ENCODE measurements around the gene SHB. TPM values are rescaled to one million over a fixed set of nuclear protein-coding genes. Genes with fewer than 3 reads are reported as not detected.

The SHB gene
- total and polyA plus RNA-seq, 2 experiments from 2014 or later, result 28.2 to 46.9 TPM

- TF ChIP-seq CTCF (IDR thresholded peaks at IDR 0.05; ENCODE audit: low read depth, low read length), result no peak
- Histone ChIP-seq H3K9me3 (ENCODE audit: low read depth) (no peaks in the 10 kb centered on the region), H3K36me3 (no peaks in the 10 kb centered on the region), H3K4me3 (no peak overlapping the region), H3K4me1 (ENCODE audit: low read depth) (peaks cover 38% of the 10 kb centered on the region), H3K27ac (no peak overlapping the region), H3K27me3 (no peaks in the 10 kb centered on the region)
- DNase-seq (ENCODE audit: low read depth in 1 of 2, low spot score in 1 of 2), result no peak
These were observed 123.0 kb downstream of the SHB start for GRCh38 chr9:37946041-37946440.

GRCh38 chr9:37944671-37945481 lies 124.2 kb downstream of the SHB start:
- TF ChIP-seq CTCF (IDR thresholded peaks at IDR 0.05; ENCODE audit: low read depth, low read length), result no peak
- peaks cover 38% of the 10 kb centered on the region for H3K4me1 ChIP-seq (ENCODE audit: low read depth)

GRCh38 chr9:37944266-37944650 lies 124.8 kb downstream of the SHB start:
- Histone ChIP-seq H3K9me3 (ENCODE audit: low read depth) (no peaks in the 10 kb centered on the region), H3K4me3 (no peak overlapping the region), H3K4me1 (ENCODE audit: low read depth) (peaks cover 38% of the 10 kb centered on the region), H3K36me3 (no peaks in the 10 kb centered on the region), H3K27ac (peak overlapping the region; percentile 75), H3K27me3 (no peaks in the 10 kb centered on the region)
- peak in 1 of 2 donors; percentile 44 for DNase-seq (ENCODE audit: low read depth in 1 of 2, low spot score in 1 of 2)
- no peak for TF ChIP-seq CTCF (IDR thresholded peaks at IDR 0.05; ENCODE audit: low read depth, low read length)

More at GRCh38 chr9:37944671-37945481, 124.2 kb downstream of the SHB start:
- H3K36me3 ChIP-seq, result no peaks in the 10 kb centered on the region
- peak; percentile 44 to 75 for DNase-seq (ENCODE audit: low read depth in 1 of 2, low spot score in 1 of 2)
- no peaks in the 10 kb centered on the region for H3K9me3 ChIP-seq (ENCODE audit: low read depth)
- H3K4me3 ChIP-seq, result no peak overlapping the region
- no peaks in the 10 kb centered on the region for H3K27me3 ChIP-seq
- H3K27ac ChIP-seq, result peak overlapping the region; percentile 75

- H3K4me3 ChIP-seq, result no peak overlapping the region
- H3K9me3 ChIP-seq (ENCODE audit: low read depth), result no peaks in the 10 kb centered on the region
- no peak for TF ChIP-seq CTCF (IDR thresholded peaks at IDR 0.05; ENCODE audit: low read depth, low read length)
- peaks cover 38% of the 10 kb centered on the region for H3K4me1 ChIP-seq (ENCODE audit: low read depth)
- DNase-seq (ENCODE audit: low read depth in 1 of 2, low spot score in 1 of 2), result peak; percentile 71 to 91
- no peaks in the 10 kb centered on the region for H3K36me3 ChIP-seq
- peak overlapping the region; percentile 75 for H3K27ac ChIP-seq
- no peaks in the 10 kb centered on the region for H3K27me3 ChIP-seq
These were observed 125.4 kb downstream of the SHB start for GRCh38 chr9:37943345-37944265.

GRCh38 chr9:37942621-37943344 lies 126.2 kb downstream of the SHB start:
- Histone ChIP-seq H3K27ac (peak overlapping the region; percentile 75), H3K4me1 (ENCODE audit: low read depth) (peaks cover 46% of the 10 kb centered on the region), H3K9me3 (ENCODE audit: low read depth) (no peaks in the 10 kb centered on the region), H3K4me3 (no peak overlapping the region), H3K36me3 (no peaks in the 10 kb centered on the region), H3K27me3 (no peaks in the 10 kb centered on the region)
- no peak for DNase-seq (ENCODE audit: low read depth in 1 of 2, low spot score in 1 of 2)
- no peak for TF ChIP-seq CTCF (IDR thresholded peaks at IDR 0.05; ENCODE audit: low read depth, low read length)

Measured in cardiac muscle cell (in vitro differentiated cells and primary cell).